GM19452 (cell line): Measurements from ENCODE around the gene ZIC4.

Source experiments
- ATAC-seq: cut with Tn5 transposase; IDR thresholded peaks from one replicate; pipeline ENCODE4 v1.9.1; 2021; ENCODE audit not compliant: unreplicated experiment

ZIC4 gene

GRCh38 chr3:147356145-147356908 is 50.0 kb downstream of the ZIC4 start:
- no peak for ATAC-seq

GRCh38 chr3:147355753-147356090 is 50.6 kb downstream of the ZIC4 start:
- ATAC-seq = no peak

GRCh38 chr3:147355084-147355752 is 51.1 kb downstream of the ZIC4 start:
- no peak for ATAC-seq

GRCh38 chr3:147354623-147355022 is 51.7 kb downstream of the ZIC4 start:
- ATAC-seq = no peak

- ATAC-seq = no peak
These were observed 55.0 kb downstream of the ZIC4 start for GRCh38 chr3:147351301-147351700.

- no peak for ATAC-seq
These were observed 57.4 kb downstream of the ZIC4 start for GRCh38 chr3:147348976-147349375.

- ATAC-seq = no peak
These were observed 62.4 kb downstream of the ZIC4 start for GRCh38 chr3:147343926-147344325.

- ATAC-seq = no peak
These were observed 64.6 kb downstream of the ZIC4 start for GRCh38 chr3:147341727-147342126.

GRCh38 chr3:147336543-147337278 is 69.6 kb downstream of the ZIC4 start:
- ATAC-seq = no peak
